NCI-H69 (cell line): Measurements from ENCODE around the gene TPM4.
"Not testable (repeated sequence)": the region's sequence is repeated elsewhere in the genome, so short reads cannot be mapped to it uniquely, and the experiment has no call there.

Experiments used
- DNase-seq: peaks from one replicate; lab custom pipeline; 2025; lab: John Stamatoyannopoulos, UW

TPM4 gene

GRCh38 chr19:16076154-16076957, at the start of gene TPM4:
Gene TPM4 (plus strand): TSS chr19:16076495. CDS start chr19:16076566, 71 bp downstream.
- DNase-seq, result peak; percentile 89

GRCh38 chr19:16026756-16027155, 49.5 kb upstream of the TPM4 start:
- DNase-seq, result no peak

DNA sequence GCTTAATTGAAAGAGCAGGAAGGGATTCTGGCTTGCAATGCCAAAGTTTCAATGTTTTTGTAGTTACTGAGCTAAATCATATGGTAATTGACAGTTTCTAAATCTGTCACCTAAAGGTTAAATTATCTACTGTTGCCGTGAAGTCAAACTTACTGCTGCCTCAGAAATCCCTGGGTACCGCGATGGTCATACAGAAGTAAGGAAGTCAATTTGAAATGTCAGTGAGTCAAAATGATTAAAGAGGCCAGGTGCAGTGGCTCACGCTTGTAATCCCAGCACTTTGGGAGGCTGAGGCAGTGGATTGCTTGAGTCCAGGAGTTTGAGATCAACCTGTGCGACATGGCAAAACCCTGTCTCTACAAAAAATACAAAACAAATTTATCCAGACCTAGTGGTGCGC, 48.8 kb upstream of the TPM4 start:
- no peak for DNase-seq

DNA sequence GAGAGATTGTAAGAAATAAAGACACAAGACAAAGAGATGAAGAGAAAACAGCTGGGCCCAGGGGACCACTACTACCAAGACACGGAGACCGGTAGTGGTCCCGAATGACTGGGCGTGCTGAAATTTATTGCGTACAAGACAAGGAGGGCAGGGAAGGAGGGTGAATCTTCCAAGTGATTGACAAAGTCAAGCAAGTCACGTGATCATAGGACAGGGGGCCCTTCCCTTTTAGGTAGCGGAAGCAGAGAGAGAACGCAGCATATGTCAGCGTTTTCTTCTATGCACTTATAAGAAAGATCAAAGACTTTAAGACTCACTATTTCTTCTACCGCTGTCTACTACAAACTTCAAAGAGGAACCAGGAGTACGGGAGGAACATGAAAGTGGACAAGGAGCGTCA, 46.1 kb upstream of the TPM4 start:
- not testable (repeated sequence) for DNase-seq

GRCh38 chr19:16030964-16031871, 45.1 kb upstream of the TPM4 start:
- no peak for DNase-seq

DNA sequence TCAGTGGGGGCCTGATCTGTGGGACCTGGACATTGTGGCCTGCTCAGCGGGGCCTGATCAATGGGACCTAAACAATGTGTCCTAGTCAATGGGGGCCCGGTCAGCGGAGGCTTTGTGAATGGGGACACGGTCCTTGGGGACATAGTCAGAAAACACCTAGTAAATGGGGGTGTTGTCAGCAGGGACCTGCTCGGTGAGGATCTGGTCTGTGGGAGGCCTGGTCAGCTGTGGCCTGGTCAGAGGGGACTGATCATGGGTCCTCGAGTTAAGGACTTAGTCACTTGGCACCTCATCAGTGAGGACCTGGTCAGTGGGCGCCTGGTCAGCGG, 44.5 kb upstream of the TPM4 start:
- DNase-seq, result no peak

DNA sequence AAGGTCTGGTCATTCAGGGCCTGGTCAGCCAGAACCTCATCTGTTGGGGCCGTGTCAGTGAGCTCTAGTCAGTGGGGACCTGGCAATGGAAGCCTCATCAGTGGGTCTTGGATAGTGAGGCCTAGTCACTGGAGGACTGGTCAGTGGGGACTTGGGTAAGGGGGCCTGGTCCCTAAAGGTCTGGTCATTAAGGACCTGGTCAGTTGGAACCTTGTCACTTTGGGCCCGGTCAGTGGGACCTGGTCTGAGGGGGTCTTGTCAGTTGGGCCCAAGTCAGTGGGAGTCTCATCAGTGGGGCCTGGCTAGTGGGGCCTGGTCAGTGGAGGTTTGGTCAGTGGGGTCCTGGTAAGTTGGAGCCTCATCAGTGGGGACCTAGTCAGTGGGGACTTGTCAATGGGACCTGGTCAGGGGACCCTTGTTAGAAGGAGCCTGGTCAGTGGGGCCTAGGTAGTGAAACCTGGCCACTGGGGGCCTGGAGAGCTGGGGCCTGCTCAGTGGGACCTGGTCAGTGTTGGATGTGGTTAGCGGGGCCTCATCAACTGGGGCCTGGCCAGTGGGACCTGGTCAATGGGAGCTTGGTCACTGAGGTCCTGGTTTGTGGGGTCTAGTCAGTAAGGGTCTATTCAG, 43.7 kb upstream of the TPM4 start:
- DNase-seq, result no peak

DNA sequence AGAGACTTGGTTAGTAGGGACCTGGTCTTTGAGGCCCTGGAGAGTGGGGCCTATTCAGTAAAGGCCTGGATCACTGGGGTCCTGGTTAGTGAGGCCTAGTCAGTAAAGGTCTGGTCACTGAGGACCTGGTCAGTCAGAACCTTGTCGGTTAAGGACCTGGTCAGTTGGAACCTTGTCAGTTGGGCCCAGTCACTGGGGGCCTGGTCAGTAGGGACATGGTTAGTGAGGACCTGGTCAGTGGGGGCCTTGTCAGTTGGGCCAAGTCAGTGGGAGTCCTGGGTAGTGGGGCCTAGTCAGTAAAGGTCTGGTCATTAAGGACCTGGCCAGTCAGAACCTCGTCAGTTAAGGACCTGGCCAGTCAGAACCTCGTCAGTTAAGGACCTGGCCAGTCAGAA, 43.2 kb upstream of the TPM4 start:
- no peak for DNase-seq

GRCh38 chr19:16033721-16034120, 42.6 kb upstream of the TPM4 start:
- DNase-seq, result no peak

GRCh38 chr19:16034180-16034579, 42.1 kb upstream of the TPM4 start:
- no peak for DNase-seq

- DNase-seq, result no peak
Observed at GRCh38 chr19:16034958-16035560, 41.2 kb upstream of the TPM4 start.

GRCh38 chr19:16035601-16036297, 40.5 kb upstream of the TPM4 start:
- no peak for DNase-seq

DNA sequence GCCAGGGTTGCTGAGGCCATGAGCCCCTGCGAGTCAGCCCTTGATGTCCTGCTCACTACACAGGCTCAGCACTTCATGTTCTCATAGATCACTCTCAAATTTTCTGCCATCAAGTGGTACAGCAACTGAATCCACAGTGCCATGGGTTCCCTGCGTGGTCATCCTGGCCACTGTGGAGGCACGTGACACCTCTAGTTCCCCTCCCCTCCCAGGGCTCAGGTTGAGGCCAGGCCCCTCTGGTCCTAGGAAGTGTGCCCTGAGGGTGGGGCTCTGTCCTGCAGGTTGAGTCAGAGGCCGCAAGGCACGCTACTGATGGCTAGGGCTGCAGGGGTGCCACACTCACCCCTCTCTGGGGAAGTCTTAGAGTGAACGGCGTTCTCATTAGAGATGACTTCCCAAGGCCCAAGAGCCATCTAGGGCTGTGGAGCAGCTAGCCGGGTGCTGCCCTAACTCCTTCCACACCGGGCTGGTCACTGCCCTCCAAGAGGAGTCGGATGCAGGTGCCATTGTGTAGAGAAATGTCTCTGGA, 39.8 kb upstream of the TPM4 start:
- DNase-seq, result no peak

GRCh38 chr19:16036941-16037340, 39.4 kb upstream of the TPM4 start:
- no peak for DNase-seq

DNA sequence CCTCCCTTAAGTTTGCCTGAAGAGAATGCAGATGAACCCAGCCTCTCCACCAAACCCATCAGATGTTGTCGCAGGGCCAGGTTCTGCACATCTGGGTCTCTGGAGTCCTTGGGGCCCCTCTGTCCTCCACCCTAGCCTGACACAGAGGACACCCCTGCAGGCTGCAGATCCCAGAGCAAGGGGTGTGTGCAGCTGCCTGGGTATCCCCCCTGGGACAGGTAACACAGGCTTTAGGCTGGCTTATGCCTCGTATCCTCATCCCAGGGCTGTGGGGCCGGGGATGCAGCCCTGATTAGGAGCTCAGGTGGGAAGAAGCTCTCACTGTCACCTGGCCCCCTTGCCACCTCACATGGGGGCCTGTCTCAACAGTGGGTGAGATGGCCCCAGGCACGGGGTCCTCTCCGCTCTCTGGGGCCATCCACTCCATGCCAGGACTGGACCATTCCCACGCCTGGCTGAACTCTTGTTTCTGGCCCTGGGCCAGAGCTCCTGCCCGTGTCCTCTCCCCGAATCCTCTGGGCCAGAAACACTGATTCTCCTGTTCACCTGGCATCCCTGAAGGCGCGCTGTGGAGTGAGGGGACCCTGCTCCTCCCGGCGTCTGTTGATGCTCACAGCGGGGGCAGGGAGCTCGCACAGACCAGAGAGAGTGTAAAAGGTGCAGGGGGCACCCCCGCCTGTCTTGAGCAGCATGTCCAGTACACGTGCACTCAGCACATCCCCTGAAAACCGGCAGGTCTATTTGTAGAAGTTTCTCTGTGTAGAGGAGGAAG, 38.7 kb upstream of the TPM4 start:
- no peak for DNase-seq

GRCh38 chr19:16038196-16038695, 38.0 kb upstream of the TPM4 start:
- DNase-seq, result no peak

DNA sequence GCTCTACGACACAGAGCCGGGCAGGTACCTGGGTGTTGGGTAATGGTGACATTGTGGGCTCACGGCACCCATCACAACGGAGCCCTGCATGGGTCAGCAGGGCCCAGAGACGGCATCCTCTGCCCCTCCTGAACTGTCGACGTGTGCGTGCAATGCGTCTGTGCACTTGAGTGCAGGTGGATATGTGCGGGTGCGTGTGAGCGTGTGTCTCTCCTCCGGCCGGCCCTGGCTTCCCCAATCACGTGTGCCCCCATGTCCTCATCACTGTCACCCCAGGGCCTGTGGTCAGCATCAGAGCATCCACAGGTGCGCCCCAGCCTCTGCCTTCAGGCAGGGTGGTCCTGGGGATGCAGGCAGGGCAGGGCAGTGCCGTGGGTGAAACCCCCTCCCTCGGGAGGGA, 37.2 kb upstream of the TPM4 start:
- no peak for DNase-seq

- DNase-seq, result no peak
Observed at GRCh38 chr19:16039545-16039944, 36.8 kb upstream of the TPM4 start.

DNA sequence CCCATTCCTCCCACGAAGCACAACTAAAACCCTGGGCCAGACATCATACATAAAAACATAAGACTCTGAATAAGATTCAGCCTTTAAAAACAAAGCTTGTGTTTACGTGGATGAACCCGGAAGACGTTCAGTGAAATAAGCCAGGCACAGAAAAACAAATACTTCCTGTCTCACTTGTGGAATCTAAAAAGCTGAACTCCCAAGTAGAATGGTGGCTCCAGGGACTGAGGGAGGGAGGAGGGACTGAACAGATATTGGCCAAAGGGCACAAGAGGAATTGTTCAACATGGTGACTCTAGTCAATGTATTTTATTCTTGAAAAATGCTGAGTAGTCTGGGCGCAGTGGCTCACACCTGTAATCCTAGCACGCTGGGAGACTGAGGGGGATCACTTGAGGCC, 35.7 kb upstream of the TPM4 start:
- DNase-seq, result no peak

GRCh38 chr19:16041299-16041990, 34.9 kb upstream of the TPM4 start:
- DNase-seq, result peak; percentile 67
